ENCODE measurements around the gene CYP24A1.

The CYP24A1 gene

DNA sequence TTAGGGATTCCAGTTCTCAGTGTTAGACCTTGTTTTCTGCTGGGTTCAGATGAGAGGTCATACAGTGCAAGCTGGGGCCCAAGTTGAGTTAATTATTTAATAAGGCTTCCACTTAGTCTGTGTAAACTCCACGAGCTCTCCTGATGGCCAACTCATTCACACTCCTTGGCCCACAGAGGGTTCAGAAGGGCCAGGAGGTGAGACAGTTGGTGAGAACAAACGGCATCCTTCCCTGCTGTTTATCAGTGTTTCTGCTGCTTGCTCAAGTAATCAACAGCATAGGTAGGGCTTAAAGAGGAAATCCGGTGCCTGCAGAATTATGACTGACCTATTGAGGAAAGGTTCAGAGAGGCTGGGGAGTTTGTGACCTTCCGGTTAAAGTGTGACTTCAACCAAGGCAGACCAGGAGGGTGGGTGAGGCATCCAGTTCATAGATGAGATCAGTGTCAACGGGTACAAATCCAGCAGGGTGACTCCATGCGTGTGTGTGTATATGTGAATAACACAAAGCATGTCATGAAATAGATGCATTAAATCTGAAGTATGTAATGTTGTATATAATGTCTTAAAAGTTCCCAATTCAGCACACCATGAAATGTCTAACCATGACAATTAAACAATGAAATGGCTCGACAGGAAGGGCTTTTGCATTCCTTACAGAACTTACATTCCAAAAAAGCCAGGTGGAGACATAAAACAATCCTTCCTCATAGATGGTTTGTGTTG lies 66.0 kb downstream of the CYP24A1 start:
- in situ Hi-C loops (cut with HindIII; ENCODE audit: low pct_ligation_motif_present, low pct_unique_long_range_greater_than_20kb, low sequenced_read_pairs) = no loop called here
- DNase-seq = no peak

GRCh38 chr20:54107181-54107580 lies 66.6 kb downstream of the CYP24A1 start:
- no peak for DNase-seq
- in situ Hi-C loops (cut with HindIII; ENCODE audit: low pct_ligation_motif_present, low pct_unique_long_range_greater_than_20kb, low sequenced_read_pairs) = no loop called here

DNA sequence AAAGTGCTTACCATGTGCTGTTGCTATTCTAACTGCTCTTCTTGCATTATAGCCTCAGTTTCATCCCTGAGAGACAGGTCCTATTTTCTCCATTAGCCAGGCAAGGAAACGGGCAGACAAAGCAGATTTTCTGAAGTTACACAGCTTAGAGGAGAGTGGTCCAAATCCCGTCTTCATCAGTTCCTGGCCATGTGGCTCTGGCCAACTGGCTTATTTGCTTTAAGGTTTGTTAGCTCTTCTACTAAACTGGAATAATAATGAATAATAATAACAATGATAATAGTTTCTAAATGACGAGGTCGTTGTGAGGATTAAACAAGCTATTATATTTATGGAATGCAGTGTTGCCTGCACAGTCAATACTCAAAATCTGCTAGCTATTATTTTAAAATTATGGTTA lies 67.6 kb downstream of the CYP24A1 start:
- in situ Hi-C loops (cut with HindIII; ENCODE audit: low pct_ligation_motif_present, low pct_unique_long_range_greater_than_20kb, low sequenced_read_pairs) = no loop called here
- no peak for DNase-seq

DNA sequence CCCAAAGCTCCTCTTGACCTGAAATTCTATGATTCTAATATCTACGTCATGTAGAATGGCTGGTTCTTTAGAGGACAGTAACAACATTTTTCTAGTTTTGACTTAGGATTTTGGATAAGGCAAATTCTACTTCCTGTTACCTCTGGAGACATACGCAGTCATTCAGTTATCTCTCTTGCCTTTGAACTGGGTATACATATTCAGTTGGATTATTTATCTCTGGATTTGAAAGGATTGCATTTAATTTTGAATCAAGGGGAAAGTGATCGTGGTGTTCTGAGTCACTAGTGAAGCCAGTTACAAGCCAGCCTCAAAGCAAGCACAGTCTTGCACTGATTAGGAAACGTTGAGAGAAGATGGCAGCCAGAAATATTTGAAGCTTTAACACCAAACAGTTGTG lies 68.1 kb downstream of the CYP24A1 start:
- DNase-seq = no peak
- in situ Hi-C loops (cut with HindIII; ENCODE audit: low pct_ligation_motif_present, low pct_unique_long_range_greater_than_20kb, low sequenced_read_pairs) = no loop called here

DNA sequence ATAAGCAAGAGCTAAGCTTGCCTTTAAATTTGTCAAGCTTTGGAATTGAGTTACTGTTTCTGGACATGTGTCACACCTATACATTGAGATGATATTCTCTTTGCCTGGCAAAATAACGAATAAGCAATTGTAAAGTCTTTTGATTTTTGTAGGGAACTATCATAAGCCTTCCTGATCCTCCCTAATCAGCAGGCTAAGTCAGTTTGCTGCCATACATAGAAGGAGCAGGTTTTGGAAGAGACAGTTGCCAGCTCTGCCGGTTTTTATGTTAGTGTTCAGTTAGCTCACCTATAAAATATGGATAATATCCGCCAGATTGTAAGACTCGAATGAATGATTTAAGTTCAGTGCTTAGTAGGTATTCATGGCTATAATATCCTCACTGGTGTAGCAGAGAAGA lies 69.0 kb downstream of the CYP24A1 start:
- in situ Hi-C loops (cut with HindIII; ENCODE audit: low pct_ligation_motif_present, low pct_unique_long_range_greater_than_20kb, low sequenced_read_pairs) = no loop called here
- no peak for DNase-seq

DNA sequence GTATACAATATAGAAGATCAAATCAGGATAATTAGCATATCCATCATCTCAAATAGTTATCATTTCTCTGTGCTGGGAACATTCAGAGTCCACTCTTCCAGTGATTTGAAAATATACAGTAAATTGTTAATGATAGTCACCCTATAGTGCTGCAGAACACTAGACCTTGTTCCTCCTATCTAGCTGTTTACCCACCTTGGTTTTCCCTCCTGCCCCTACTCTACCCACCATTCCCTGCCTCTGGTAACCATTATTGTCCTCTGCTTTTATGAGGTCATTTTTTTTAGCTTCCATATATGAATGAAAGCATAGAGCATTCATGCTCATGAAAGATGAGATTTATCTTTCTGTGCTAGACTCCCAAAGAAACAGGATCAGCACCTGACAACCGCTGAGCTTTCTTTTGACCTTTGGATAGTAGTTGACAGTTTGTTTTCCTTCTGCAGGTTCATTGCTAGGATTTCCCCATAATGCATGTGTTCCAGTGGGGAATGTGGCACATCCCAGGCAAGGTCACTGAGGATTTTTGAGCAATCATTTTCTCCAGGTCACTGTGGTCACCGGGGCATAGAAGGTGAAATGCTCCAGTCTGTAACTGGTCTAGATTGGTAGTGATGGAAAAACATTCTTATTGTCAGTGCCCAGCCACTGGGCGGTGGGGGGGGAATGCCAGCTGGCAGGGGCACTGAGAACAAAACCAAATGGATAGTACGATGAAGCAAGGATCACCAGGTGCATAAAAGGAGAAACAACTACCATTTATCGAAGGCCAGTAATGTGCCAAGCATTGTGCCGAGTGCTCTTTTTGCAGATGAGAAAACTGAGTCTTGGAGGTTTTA lies 69.8 kb downstream of the CYP24A1 start:
- DNase-seq = no peak
- in situ Hi-C loops (cut with HindIII; ENCODE audit: low pct_ligation_motif_present, low pct_unique_long_range_greater_than_20kb, low sequenced_read_pairs) = no loop called here
